HEK293 (cell line): ENCODE data around the gene KLHDC8B.

Experiments
- CTCF ChIA-PET: fragments of 350-600 bp; formaldehyde crosslinking; extraction: SDS; loops from one replicate; lab custom pipeline; 2021; ENCODE audit warnings: antibody characterized with exemption; lab: Yijun Ruan, JAX
- POLR2A ChIA-PET: fragments of 300-600 bp; formaldehyde crosslinking; extraction: SDS; loops from one replicate; lab custom pipeline; 2020; ENCODE audit warnings: antibody characterized with exemption, inconsistent platforms; lab: Yijun Ruan, JAX
- H3K27ac ChIP-seq: fragments of 200-500 bp; sonication (Bioruptor generic); 2 replicates; pipeline ENCODE4 v1.5.1; 2014; ENCODE audit warnings: low read depth, low read length, control low read depth, inconsistent platforms; ENCODE audit errors: extremely low read depth
- H3K36me3 ChIP-seq, 2 experiments: fragments of 200-500 bp in 1 of 2; sonication (Bioruptor generic) in 1 of 2; 1 replicate in 1 of 2; 2 replicates in 1 of 2; pipeline ENCODE4 v1.5.1; 2014 to 2017; ENCODE audit warnings: inconsistent platforms in 2 of 2, low read length in 2 of 2; ENCODE audit not compliant: control insufficient read depth in 2 of 2, insufficient read depth in 1 of 2
- H3K4me1 ChIP-seq: fragments of 200-500 bp; sonication (Bioruptor generic); 2 replicates; pipeline ENCODE4 v1.5.1; 2014; ENCODE audit warnings: mild to moderate bottlenecking, low read length, inconsistent platforms; ENCODE audit not compliant: control insufficient read depth, insufficient read depth
- H3K4me3 ChIP-seq: 2 replicates; pipeline ENCODE4 v1.5.1; 2011; ENCODE audit warnings: low read depth, mild to moderate bottlenecking, control low read depth, low read length, moderate library complexity
- H3K9me3 ChIP-seq: fragments of 200-500 bp; sonication (Bioruptor generic); 2 replicates; pipeline ENCODE4 v1.5.1; 2014; ENCODE audit warnings: low read depth, low read length, inconsistent platforms; ENCODE audit not compliant: control insufficient read depth, insufficient read depth
- BCL11B ChIP-seq: fragments of 450-650 bp; formaldehyde crosslinking; IDR thresholded peaks from 2 replicates; pipeline ENCODE4 v1.5.1; 2016; ENCODE audit warnings: low read depth, missing biosample characterization, missing genetic modification characterization
- MEIS1 ChIP-seq: sonication (generic); formaldehyde crosslinking; IDR thresholded peaks from 2 replicates; pipeline ENCODE4 v1.8.1; 2022; ENCODE audit warnings: missing genetic modification reagents, mild to moderate bottlenecking, borderline replicate concordance
- OSR2 ChIP-seq: fragments of 450-650 bp; formaldehyde crosslinking; IDR thresholded peaks from 2 replicates; pipeline ENCODE4 v1.5.1; 2016; ENCODE audit warnings: missing biosample characterization, missing genetic modification characterization
- RBAK ChIP-seq: fragments of 450-650 bp; formaldehyde crosslinking; IDR thresholded peaks from 2 replicates; pipeline ENCODE4 v1.5.1; 2016; ENCODE audit warnings: missing biosample characterization, missing genetic modification characterization
- REPIN1 ChIP-seq: fragments of 450-650 bp; formaldehyde crosslinking; IDR thresholded peaks from 2 replicates; pipeline ENCODE4 v1.5.1; 2017; ENCODE audit warnings: missing biosample characterization, missing genetic modification characterization, low read depth
- ZNF112 ChIP-seq: fragments of 450-650 bp; formaldehyde crosslinking; IDR thresholded peaks from 2 replicates; pipeline ENCODE4 v1.5.0; 2017; ENCODE audit warnings: missing biosample characterization, missing genetic modification characterization
- ZNF155 ChIP-seq: fragments of 450-650 bp; formaldehyde crosslinking; IDR thresholded peaks from 2 replicates; pipeline ENCODE4 v1.5.1; 2016; ENCODE audit warnings: missing biosample characterization, missing genetic modification characterization
- ZNF157 ChIP-seq: fragments of 450-650 bp; formaldehyde crosslinking; IDR thresholded peaks from 2 replicates; pipeline ENCODE4 v1.5.1; 2016; ENCODE audit warnings: missing biosample characterization, missing genetic modification characterization
- ZNF19 ChIP-seq: fragments of 450-650 bp; formaldehyde crosslinking; IDR thresholded peaks from 2 replicates; pipeline ENCODE4; 2016; ENCODE audit warnings: missing biosample characterization, missing genetic modification characterization, low read depth
- ZNF2 ChIP-seq: fragments of 450-650 bp; formaldehyde crosslinking; IDR thresholded peaks from 2 replicates; pipeline ENCODE4 v1.5.1; 2016; ENCODE audit warnings: missing biosample characterization, missing genetic modification characterization
- ZNF335 ChIP-seq: fragments of 450-650 bp; formaldehyde crosslinking; conservative IDR thresholded peaks from 2 replicates; pipeline ENCODE4 v1.5.1; 2016; ENCODE audit warnings: missing biosample characterization, missing genetic modification characterization
- TF ChIP-seq, protein P1 (sequence below): fragments of 450-650 bp; formaldehyde crosslinking; conservative IDR thresholded peaks from 2 replicates; pipeline ENCODE4 v1.5.1; 2016; ENCODE audit warnings: low read depth, missing biosample characterization, missing genetic modification characterization
- TF ChIP-seq, protein P2 (sequence below): fragments of 450-650 bp; formaldehyde crosslinking; IDR thresholded peaks from 2 replicates; pipeline ENCODE4 v1.5.1; 2016; ENCODE audit warnings: missing biosample characterization, missing genetic modification characterization
- TF ChIP-seq, protein P3 (sequence below): fragments of 450-650 bp; formaldehyde crosslinking; IDR thresholded peaks from 2 replicates; pipeline ENCODE4 v1.5.1; 2017; ENCODE audit warnings: missing biosample characterization, missing genetic modification characterization
- TF ChIP-seq, protein P4 (sequence below): fragments of 450-650 bp; formaldehyde crosslinking; optimal IDR thresholded peaks from 2 replicates; pipeline ENCODE3; 2016; ENCODE audit warnings: missing biosample characterization, mild to moderate bottlenecking, missing genetic modification characterization
- TF ChIP-seq, protein P5 (sequence below): fragments of 450-650 bp; formaldehyde crosslinking; IDR thresholded peaks from 2 replicates; pipeline ENCODE4 v1.5.1; 2016; ENCODE audit warnings: missing biosample characterization, missing genetic modification characterization

KLHDC8B gene

DNA sequence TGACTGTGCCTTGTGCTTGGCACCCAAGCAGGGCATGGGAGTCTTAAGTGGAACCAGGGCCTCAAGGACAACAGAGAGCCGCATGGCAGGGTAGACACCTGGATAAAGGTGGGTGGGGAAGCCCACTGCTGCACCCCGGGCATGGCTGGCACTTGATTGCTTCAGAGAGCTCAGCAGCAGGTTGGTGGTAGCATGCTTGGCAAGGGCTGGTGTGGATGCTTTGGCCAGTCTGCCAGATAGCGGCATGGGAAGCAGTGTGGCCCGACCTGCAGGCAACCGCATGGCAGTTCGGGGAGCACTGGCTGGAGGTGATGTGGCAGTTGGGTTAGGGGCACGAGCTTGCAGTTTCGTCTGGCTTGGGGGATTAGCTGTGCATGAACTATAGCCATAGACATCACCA, 7.8 kb upstream of the KLHDC8B start (continued):
- TF ChIP-seq ZNF112 (tag by site-specific recombination), result no peak

DNA sequence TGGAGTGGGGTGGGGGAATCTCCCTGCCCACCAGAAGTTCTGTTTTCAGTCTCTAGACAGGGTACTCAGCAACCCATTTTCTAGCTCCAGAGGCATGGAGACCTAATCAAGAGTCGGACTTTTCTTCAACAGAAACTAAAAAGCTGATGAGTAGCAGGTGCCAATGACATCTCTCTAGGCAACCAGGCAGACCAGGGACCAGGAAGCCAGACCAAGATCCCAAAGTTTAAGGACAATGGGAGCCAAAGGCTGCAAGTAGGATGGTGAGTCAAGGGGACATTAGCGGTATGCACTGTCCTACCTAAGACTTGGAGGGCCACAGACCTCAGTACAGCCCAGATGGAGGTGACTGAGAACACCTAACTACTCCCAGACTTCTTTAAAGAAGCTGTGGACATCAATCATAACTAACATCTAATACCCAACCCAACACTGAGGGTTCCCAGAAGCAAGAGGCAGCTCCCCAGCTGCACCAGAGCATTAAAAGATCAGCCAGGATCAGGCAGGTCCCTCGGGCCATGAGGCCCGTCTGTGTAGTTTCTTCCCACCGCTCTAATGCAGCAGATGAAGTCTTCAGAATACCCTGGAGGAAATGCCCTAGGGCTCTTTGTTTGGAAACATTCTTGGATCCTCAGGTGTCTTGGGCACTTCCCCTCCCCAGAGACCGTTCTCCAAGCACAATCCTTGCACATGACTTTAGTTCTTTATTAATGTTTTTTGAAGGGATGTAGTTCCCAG, 6.2 kb upstream of the KLHDC8B start:
- peak overlapping the region; percentile 96 for H3K4me3 ChIP-seq
- H3K27ac ChIP-seq, result peak overlapping the region; percentile 69; the same call in 1 of the 2 replicates
- peaks cover 0 to 41% of the 10 kb centered on the region in 2 experiments; a peak in 2 of 3 replicates for H3K36me3 ChIP-seq
- H3K4me1 ChIP-seq, result no peaks in the 10 kb centered on the region
- H3K9me3 ChIP-seq, result no peaks in the 10 kb centered on the region
- TF ChIP-seq, protein P1, sequence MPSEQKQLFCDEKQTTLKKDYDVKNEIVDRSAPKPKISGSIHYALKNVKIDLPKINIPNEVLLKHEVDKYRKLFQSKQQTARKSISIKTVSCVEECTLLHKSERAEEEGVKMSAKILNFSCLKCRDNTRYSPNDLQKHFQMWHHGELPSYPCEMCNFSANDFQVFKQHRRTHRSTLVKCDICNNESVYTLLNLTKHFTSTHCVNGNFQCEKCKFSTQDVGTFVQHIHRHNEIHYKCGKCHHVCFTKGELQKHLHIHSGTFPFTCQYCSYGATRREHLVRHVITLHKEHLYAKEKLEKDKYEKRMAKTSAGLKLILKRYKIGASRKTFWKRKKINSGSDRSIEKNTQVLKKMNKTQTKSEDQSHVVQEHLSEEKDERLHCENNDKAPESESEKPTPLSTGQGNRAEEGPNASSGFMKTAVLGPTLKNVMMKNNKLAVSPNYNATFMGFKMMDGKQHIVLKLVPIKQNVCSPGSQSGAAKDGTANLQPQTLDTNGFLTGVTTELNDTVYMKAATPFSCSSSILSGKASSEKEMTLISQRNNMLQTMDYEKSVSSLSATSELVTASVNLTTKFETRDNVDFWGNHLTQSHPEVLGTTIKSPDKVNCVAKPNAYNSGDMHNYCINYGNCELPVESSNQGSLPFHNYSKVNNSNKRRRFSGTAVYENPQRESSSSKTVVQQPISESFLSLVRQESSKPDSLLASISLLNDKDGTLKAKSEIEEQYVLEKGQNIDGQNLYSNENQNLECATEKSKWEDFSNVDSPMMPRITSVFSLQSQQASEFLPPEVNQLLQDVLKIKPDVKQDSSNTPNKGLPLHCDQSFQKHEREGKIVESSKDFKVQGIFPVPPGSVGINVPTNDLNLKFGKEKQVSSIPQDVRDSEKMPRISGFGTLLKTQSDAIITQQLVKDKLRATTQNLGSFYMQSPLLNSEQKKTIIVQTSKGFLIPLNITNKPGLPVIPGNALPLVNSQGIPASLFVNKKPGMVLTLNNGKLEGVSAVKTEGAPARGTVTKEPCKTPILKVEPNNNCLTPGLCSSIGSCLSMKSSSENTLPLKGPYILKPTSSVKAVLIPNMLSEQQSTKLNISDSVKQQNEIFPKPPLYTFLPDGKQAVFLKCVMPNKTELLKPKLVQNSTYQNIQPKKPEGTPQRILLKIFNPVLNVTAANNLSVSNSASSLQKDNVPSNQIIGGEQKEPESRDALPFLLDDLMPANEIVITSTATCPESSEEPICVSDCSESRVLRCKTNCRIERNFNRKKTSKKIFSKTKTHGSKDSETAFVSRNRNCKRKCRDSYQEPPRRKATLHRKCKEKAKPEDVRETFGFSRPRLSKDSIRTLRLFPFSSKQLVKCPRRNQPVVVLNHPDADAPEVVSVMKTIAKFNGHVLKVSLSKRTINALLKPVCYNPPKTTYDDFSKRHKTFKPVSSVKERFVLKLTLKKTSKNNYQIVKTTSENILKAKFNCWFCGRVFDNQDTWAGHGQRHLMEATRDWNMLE (tag by site-specific recombination), result 0 out of 2 replicates have a peak, but pooled peaks have one; percentile 26
- TF ChIP-seq BCL11B, result no peak
- CTCF ChIA-PET, result no interaction called here
- POLR2A ChIA-PET, result interaction anchor here (0.6 kb wide), 2 partner anchors 32 to 276 kb away, joined by 3 to 5 read pairs; partner anchors contain the start of gene LAMB2

DNA sequence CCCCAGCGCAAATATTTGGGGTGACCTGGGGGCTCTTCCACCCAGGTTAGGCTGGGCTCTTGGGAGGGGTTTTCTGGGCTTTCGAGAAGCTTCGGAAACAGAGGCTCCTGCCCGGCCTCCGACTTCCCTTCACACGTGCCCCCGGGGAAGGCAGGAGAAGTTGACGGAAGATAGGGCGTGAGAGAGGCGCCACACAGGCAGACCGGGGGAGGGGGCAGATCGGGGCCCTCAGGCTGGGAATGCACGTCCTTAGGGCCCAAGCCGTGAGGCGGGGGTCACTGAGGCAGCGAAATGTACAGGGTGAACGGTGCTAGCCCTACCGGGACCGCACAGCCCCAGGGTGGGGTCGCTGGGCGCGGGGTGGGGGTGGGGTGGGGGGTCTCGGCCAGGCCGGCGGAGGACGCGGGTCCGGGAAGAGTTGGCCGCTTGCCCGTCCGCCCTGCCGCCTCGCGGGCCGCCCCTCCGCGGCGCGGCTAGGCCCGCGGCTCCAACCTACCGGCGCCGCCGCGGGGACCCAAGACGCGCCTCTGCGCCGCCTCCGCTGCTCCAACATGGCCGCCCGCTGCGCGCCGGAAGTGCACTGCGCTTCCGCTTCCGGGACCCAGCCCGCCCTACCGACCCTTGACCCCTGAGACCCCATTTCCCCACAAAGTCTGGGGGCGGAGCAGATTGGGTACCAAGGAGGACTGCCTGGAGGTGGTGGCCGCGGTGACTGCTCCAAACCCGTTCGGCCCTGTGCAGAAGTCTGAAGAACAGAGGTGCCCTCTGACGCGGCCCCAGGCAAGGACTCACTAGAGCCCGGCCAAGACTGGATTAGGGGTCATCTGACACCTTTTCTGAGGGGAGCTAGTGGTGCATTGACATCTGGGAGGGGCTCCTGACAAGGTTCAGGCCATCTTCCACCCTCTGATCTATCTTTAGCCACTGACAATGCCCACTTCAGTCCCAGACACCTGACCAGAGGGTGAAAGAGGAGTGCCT, 5.3 kb upstream of the KLHDC8B start, which contains the start of gene CCDC71:
Gene CCDC71, minus strand, starts transcription at position 561 of the 981 bp plus-strand sequence. CDS start 2,123 bp downstream, outside the sequence.
- no peaks in the 10 kb centered on the region for H3K4me1 ChIP-seq
- TF ChIP-seq, protein P2, sequence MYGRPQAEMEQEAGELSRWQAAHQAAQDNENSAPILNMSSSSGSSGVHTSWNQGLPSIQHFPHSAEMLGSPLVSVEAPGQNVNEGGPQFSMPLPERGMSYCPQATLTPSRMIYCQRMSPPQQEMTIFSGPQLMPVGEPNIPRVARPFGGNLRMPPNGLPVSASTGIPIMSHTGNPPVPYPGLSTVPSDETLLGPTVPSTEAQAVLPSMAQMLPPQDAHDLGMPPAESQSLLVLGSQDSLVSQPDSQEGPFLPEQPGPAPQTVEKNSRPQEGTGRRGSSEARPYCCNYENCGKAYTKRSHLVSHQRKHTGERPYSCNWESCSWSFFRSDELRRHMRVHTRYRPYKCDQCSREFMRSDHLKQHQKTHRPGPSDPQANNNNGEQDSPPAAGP, result no peak
- TF ChIP-seq ZNF155 (no peak), OSR2 (tag by site-specific recombination) (no peak), ZNF335 (peak; percentile 78), ZNF157 (no peak), RBAK (tag by site-specific recombination) (no peak), ZNF2 (tag by site-specific recombination) (no peak), REPIN1 (no peak), ZNF19 (tag by site-specific recombination) (no peak), MEIS1 (CRISPR knock-in tag) (no peak)
- TF ChIP-seq, protein P3, sequence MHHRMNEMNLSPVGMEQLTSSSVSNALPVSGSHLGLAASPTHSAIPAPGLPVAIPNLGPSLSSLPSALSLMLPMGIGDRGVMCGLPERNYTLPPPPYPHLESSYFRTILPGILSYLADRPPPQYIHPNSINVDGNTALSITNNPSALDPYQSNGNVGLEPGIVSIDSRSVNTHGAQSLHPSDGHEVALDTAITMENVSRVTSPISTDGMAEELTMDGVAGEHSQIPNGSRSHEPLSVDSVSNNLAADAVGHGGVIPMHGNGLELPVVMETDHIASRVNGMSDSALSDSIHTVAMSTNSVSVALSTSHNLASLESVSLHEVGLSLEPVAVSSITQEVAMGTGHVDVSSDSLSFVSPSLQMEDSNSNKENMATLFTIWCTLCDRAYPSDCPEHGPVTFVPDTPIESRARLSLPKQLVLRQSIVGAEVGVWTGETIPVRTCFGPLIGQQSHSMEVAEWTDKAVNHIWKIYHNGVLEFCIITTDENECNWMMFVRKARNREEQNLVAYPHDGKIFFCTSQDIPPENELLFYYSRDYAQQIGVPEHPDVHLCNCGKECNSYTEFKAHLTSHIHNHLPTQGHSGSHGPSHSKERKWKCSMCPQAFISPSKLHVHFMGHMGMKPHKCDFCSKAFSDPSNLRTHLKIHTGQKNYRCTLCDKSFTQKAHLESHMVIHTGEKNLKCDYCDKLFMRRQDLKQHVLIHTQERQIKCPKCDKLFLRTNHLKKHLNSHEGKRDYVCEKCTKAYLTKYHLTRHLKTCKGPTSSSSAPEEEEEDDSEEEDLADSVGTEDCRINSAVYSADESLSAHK (tag by site-specific recombination), result 0 out of 2 replicates have a peak, but pooled peaks have one; percentile 27
- TF ChIP-seq, protein P4, sequence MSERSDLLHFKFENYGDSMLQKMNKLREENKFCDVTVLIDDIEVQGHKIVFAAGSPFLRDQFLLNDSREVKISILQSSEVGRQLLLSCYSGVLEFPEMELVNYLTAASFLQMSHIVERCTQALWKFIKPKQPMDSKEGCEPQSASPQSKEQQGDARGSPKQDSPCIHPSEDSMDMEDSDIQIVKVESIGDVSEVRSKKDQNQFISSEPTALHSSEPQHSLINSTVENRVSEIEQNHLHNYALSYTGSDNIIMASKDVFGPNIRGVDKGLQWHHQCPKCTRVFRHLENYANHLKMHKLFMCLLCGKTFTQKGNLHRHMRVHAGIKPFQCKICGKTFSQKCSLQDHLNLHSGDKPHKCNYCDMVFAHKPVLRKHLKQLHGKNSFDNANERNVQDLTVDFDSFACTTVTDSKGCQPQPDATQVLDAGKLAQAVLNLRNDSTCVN (tag by site-specific recombination), result peak; percentile 53
- TF ChIP-seq, protein P5, sequence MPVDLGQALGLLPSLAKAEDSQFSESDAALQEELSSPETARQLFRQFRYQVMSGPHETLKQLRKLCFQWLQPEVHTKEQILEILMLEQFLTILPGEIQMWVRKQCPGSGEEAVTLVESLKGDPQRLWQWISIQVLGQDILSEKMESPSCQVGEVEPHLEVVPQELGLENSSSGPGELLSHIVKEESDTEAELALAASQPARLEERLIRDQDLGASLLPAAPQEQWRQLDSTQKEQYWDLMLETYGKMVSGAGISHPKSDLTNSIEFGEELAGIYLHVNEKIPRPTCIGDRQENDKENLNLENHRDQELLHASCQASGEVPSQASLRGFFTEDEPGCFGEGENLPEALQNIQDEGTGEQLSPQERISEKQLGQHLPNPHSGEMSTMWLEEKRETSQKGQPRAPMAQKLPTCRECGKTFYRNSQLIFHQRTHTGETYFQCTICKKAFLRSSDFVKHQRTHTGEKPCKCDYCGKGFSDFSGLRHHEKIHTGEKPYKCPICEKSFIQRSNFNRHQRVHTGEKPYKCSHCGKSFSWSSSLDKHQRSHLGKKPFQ (tag by site-specific recombination), result no peak

More for the DNA sequence above, 5.3 kb upstream of the KLHDC8B start, which contains the start of gene CCDC71:
- ChIA-PET POLR2A (interaction anchor here (0.6 kb wide), 1 partner anchor 275 kb away, joined by 5 read pairs; no protein-coding TSS in a partner anchor), CTCF (no interaction called here)
- H3K9me3 ChIP-seq, result no peaks in the 10 kb centered on the region
- peak within 1 kb of the TSS; percentile 69; the same call in 1 of the 2 replicates for H3K27ac ChIP-seq
- peak within 1 kb of the TSS; percentile 96 for H3K4me3 ChIP-seq
- H3K36me3 ChIP-seq, result peaks cover 0 to 41% of the 10 kb centered on the region in 2 experiments; a peak in 2 of 3 replicates
